ENCODE measurements around the gene HP1BP3. TPM values are rescaled to one million over a fixed set of nuclear protein-coding genes. Genes with fewer than 3 reads are reported as not detected.

HP1BP3 gene
- total and polyA plus RNA-seq, 2 experiments from 2014 or later = 89.1 to 112 TPM

- TF ChIP-seq, protein P1, sequence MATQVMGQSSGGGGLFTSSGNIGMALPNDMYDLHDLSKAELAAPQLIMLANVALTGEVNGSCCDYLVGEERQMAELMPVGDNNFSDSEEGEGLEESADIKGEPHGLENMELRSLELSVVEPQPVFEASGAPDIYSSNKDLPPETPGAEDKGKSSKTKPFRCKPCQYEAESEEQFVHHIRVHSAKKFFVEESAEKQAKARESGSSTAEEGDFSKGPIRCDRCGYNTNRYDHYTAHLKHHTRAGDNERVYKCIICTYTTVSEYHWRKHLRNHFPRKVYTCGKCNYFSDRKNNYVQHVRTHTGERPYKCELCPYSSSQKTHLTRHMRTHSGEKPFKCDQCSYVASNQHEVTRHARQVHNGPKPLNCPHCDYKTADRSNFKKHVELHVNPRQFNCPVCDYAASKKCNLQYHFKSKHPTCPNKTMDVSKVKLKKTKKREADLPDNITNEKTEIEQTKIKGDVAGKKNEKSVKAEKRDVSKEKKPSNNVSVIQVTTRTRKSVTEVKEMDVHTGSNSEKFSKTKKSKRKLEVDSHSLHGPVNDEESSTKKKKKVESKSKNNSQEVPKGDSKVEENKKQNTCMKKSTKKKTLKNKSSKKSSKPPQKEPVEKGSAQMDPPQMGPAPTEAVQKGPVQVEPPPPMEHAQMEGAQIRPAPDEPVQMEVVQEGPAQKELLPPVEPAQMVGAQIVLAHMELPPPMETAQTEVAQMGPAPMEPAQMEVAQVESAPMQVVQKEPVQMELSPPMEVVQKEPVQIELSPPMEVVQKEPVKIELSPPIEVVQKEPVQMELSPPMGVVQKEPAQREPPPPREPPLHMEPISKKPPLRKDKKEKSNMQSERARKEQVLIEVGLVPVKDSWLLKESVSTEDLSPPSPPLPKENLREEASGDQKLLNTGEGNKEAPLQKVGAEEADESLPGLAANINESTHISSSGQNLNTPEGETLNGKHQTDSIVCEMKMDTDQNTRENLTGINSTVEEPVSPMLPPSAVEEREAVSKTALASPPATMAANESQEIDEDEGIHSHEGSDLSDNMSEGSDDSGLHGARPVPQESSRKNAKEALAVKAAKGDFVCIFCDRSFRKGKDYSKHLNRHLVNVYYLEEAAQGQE (IDR thresholded peaks at IDR 0.05; ENCODE audit: unreplicated experiment) = no peak
- TF ChIP-seq POLR2AphosphoS5 (IDR thresholded peaks at IDR 0.05; ENCODE audit: low read depth) (no peak), ETS1 (IDR thresholded peaks at IDR 0.05) (no peak), CREB1 (CRISPR knock-in tag; IDR thresholded peaks at IDR 0.05; ENCODE audit: low read depth) (no peak), EZH2phosphoT487 (IDR thresholded peaks at IDR 0.05; ENCODE audit: unreplicated experiment) (no peak)
Observed at GRCh38 chr1:20742671-20743070, 44.4 kb downstream of the HP1BP3 start (continued).

DNA sequence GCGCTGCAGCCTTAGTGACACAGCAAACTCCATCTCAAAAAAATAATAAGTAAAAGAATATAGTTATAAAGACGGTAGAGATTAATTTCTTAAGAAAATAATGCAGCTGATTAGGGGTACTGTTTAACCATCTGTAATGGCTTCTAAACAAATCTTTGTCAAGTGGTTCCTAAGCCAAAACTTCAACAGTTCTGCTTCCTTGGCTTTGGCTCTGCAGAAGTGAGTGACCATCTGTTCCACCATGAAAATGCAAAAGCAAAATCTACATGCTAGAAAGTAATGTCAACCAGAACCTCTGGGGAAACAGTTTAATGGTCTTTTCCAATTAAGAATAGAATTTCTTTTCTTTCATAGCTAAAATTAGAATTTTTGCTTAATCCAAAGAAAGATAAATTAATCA lies 46.3 kb downstream of the HP1BP3 start:
- Mint-ChIP-seq H3K27me3 (ENCODE audit: insufficient read depth, low read depth, poor library complexity) (peaks cover 6% of the 10 kb centered on the region), H3K4me3 (no peak overlapping the region), H3K4me1 (no peaks in the 10 kb centered on the region), H3K36me3 (ENCODE audit: low read depth) (peaks cover 35% of the 10 kb centered on the region), H3K27ac (no peak overlapping the region), H3K9me3 (no peaks in the 10 kb centered on the region)
- H3K9me2 ChIP-seq (ENCODE audit: insufficient read depth) = no peaks in the 10 kb centered on the region
- no peak overlapping the region for H3K4me2 ChIP-seq
- no peaks in the 10 kb centered on the region for H3K27me3 ChIP-seq (ENCODE audit: insufficient read depth)
- H3K36me3 ChIP-seq (ENCODE audit: insufficient read depth) = peaks cover 35% of the 10 kb centered on the region
- no peak for ATAC-seq
- no peak overlapping the region for H3K27ac ChIP-seq (ENCODE audit: low read depth)
- H3K4me1 ChIP-seq (ENCODE audit: insufficient read depth) = no peaks in the 10 kb centered on the region
- H3K4me3 ChIP-seq = no peak overlapping the region
- no peak for DNase-seq (ENCODE audit: low spot score)
- H2AFZ ChIP-seq = no peak overlapping the region
- H3F3A ChIP-seq (replicated peaks; ENCODE audit: low read depth) = no peaks in the 10 kb centered on the region
- H4K20me1 ChIP-seq (replicated peaks; ENCODE audit: insufficient read depth) = peaks cover 3% of the 10 kb centered on the region; the same call in 1 of the 2 replicates
- no peaks in the 10 kb centered on the region for H3K79me2 ChIP-seq (replicated peaks; ENCODE audit: insufficient read depth)
- TF ChIP-seq JUNB (IDR thresholded peaks at IDR 0.05; ENCODE audit: unreplicated experiment) = no peak
- TF ChIP-seq ETS1 (IDR thresholded peaks at IDR 0.05) = no peak
- TF ChIP-seq, protein P1 (IDR thresholded peaks at IDR 0.05; ENCODE audit: unreplicated experiment) = no peak
- TF ChIP-seq, protein P2, sequence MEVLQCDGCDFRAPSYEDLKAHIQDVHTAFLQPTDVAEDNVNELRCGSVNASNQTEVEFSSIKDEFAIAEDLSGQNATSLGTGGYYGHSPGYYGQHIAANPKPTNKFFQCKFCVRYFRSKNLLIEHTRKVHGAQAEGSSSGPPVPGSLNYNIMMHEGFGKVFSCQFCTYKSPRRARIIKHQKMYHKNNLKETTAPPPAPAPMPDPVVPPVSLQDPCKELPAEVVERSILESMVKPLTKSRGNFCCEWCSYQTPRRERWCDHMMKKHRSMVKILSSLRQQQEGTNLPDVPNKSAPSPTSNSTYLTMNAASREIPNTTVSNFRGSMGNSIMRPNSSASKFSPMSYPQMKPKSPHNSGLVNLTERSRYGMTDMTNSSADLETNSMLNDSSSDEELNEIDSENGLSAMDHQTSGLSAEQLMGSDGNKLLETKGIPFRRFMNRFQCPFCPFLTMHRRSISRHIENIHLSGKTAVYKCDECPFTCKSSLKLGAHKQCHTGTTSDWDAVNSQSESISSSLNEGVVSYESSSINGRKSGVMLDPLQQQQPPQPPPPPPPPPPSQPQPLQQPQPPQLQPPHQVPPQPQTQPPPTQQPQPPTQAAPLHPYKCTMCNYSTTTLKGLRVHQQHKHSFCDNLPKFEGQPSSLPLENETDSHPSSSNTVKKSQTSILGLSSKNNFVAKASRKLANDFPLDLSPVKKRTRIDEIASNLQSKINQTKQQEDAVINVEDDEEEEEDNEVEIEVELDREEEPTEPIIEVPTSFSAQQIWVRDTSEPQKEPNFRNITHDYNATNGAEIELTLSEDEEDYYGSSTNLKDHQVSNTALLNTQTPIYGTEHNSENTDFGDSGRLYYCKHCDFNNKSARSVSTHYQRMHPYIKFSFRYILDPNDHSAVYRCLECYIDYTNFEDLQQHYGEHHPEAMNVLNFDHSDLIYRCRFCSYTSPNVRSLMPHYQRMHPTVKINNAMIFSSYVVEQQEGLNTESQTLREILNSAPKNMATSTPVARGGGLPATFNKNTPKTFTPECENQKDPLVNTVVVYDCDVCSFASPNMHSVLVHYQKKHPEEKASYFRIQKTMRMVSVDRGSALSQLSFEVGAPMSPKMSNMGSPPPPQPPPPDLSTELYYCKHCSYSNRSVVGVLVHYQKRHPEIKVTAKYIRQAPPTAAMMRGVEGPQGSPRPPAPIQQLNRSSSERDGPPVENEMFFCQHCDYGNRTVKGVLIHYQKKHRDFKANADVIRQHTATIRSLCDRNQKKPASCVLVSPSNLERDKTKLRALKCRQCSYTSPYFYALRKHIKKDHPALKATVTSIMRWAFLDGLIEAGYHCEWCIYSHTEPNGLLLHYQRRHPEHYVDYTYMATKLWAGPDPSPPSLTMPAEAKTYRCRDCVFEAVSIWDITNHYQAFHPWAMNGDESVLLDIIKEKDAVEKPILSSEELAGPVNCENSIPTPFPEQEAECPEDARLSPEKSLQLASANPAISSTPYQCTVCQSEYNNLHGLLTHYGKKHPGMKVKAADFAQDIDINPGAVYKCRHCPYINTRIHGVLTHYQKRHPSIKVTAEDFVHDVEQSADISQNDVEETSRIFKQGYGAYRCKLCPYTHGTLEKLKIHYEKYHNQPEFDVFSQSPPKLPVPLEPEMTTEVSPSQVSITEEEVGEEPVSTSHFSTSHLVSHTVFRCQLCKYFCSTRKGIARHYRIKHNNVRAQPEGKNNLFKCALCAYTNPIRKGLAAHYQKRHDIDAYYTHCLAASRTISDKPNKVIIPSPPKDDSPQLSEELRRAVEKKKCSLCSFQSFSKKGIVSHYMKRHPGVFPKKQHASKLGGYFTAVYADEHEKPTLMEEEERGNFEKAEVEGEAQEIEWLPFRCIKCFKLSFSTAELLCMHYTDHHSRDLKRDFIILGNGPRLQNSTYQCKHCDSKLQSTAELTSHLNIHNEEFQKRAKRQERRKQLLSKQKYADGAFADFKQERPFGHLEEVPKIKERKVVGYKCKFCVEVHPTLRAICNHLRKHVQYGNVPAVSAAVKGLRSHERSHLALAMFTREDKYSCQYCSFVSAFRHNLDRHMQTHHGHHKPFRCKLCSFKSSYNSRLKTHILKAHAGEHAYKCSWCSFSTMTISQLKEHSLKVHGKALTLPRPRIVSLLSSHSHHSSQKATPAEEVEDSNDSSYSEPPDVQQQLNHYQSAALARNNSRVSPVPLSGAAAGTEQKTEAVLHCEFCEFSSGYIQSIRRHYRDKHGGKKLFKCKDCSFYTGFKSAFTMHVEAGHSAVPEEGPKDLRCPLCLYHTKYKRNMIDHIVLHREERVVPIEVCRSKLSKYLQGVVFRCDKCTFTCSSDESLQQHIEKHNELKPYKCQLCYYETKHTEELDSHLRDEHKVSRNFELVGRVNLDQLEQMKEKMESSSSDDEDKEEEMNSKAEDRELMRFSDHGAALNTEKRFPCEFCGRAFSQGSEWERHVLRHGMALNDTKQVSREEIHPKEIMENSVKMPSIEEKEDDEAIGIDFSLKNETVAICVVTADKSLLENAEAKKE (CRISPR knock-in tag; IDR thresholded peaks at IDR 0.05) = no peak
